Neutrophil (primary cell): ENCODE results near the gene MBIP.

ENCODE experiments used
- H3K27ac ChIP-seq: fragments of 200-600 bp; sonication (generic); 2 replicates; pipeline ENCODE4 v1.5.1; 2016; ENCODE audit warnings: mild to moderate bottlenecking, moderate library complexity
- H3K27me3 ChIP-seq: fragments of 200-600 bp; sonication (generic); 2 replicates; pipeline ENCODE4 v1.6.0; 2016; ENCODE audit warnings: mild to moderate bottlenecking
- H3K36me3 ChIP-seq: fragments of 200-600 bp; sonication (generic); 2 replicates; pipeline ENCODE4 v1.5.1; 2017
- H3K4me1 ChIP-seq, 2 experiments: fragments of 200-600 bp in 1 of 2; sonication (generic) in 1 of 2; 1 replicate in 1 of 2; 2 replicates in 1 of 2; pipeline versions ENCODE4 v1.5.1 to v1.6.1; 2013 to 2016; ENCODE audit warnings: low read depth in 1 of 2, low read length in 1 of 2, mild to moderate bottlenecking in 1 of 2, moderate library complexity in 1 of 2; ENCODE audit not compliant: control insufficient read depth in 1 of 2, insufficient read depth in 1 of 2
- H3K4me3 ChIP-seq, 2 experiments: fragments of 200-600 bp in 1 of 2; sonication (generic) in 1 of 2; 1 replicate in 1 of 2; 2 replicates in 1 of 2; pipeline ENCODE4 v1.5.1; 2013 to 2016; ENCODE audit warnings: low read depth in 1 of 2, low read length in 1 of 2, mild to moderate bottlenecking in 1 of 2, moderate library complexity in 1 of 2
- H3K9me3 ChIP-seq: fragments of 200-600 bp; sonication (generic); 2 replicates; pipeline ENCODE4 v1.5.1; 2016
- TF ChIP-seq, protein P1 (sequence below): fragments of 200-600 bp; sonication (generic); IDR thresholded peaks from 2 replicates; pipeline ENCODE4 v1.5.1; 2016; ENCODE audit warnings: antibody characterized with exemption

The MBIP gene

GRCh38 chr14:36264107-36264506 is 56.3 kb downstream of the MBIP start:
- H3K4me1 ChIP-seq: no peaks in the 10 kb centered on the region
- H3K9me3 ChIP-seq: no peaks in the 10 kb centered on the region
- H3K27ac ChIP-seq: no peak overlapping the region
- H3K4me3 ChIP-seq: no peak overlapping the region
- H3K36me3 ChIP-seq: no peaks in the 10 kb centered on the region
- TF ChIP-seq, protein P1, sequence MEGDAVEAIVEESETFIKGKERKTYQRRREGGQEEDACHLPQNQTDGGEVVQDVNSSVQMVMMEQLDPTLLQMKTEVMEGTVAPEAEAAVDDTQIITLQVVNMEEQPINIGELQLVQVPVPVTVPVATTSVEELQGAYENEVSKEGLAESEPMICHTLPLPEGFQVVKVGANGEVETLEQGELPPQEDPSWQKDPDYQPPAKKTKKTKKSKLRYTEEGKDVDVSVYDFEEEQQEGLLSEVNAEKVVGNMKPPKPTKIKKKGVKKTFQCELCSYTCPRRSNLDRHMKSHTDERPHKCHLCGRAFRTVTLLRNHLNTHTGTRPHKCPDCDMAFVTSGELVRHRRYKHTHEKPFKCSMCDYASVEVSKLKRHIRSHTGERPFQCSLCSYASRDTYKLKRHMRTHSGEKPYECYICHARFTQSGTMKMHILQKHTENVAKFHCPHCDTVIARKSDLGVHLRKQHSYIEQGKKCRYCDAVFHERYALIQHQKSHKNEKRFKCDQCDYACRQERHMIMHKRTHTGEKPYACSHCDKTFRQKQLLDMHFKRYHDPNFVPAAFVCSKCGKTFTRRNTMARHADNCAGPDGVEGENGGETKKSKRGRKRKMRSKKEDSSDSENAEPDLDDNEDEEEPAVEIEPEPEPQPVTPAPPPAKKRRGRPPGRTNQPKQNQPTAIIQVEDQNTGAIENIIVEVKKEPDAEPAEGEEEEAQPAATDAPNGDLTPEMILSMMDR: no peak
- H3K27me3 ChIP-seq: peaks cover 2% of the 10 kb centered on the region

DNA sequence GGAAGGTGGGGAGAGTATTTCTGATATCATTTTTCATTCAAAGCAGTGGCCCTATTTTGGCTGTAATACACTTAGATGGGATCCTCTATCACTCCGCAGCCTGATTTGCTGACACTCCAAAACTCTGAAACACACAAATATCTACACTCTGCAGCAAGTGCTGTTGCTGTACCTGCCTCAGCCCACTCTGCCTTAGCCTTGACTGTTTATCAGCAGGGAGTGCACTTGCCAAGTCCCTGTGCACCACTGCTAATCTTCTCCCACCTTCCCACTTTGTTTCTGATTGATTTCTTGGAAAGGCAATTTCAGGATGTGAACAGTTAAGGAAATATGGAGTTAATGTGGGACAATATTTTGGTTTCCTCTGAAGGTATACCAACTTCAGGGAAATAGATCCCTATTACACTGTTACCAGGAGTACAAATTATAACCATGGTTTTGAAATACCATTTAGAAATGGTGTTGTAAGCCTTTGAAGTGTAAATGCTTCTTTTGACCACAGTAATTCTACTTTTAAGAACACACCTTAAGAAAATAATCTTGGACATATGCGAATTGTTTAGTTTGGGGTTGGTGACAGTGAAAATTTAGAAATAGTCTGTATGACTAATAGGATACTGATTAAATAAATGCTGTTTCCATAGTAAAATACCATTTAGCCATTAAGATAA is 59.3 kb downstream of the MBIP start:
- TF ChIP-seq, protein P1: no peak
- Histone ChIP-seq H3K27ac (no peak overlapping the region), H3K4me3 (no peak overlapping the region), H3K4me1 (no peaks in the 10 kb centered on the region), H3K27me3 (no peaks in the 10 kb centered on the region), H3K9me3 (no peaks in the 10 kb centered on the region), H3K36me3 (no peaks in the 10 kb centered on the region)

GRCh38 chr14:36258241-36258640 is 62.2 kb downstream of the MBIP start:
- TF ChIP-seq, protein P1: no peak
- Histone ChIP-seq H3K4me3 (no peak overlapping the region), H3K27ac (no peak overlapping the region), H3K9me3 (no peaks in the 10 kb centered on the region), H3K27me3 (no peaks in the 10 kb centered on the region), H3K36me3 (no peaks in the 10 kb centered on the region), H3K4me1 (no peaks in the 10 kb centered on the region)

DNA sequence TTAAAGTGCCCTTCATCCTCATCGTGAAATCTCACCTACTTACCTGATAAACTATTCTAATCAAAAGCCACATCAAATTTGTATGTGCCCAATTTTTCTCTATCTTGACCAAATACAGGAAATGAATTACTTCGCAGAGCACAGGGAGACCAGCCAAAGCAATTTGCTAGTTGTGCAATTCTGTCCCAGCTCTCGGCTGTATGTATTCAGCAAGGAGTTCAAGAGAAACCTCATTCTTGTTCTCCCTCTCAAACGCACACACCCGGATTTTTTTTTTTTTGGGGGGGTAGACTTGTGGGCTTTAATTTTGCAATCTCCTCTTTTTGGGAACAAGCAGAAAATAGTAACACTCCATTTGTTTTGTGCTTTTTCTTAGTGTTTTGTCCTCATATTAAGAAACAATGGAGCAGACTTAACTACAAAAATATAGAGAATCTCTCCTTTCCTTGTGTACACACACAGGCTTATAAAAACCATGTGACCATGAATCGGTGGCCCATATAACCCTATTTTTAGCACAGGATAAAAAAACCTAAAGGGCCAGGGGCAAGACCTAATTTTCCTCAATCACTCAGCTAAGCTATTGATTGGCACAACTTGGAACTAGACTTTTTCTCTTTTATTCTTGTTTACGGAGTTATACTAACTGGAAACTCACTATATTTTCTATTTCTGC is 64.2 kb downstream of the MBIP start:
- no peaks in the 10 kb centered on the region for H3K27me3 ChIP-seq
- TF ChIP-seq, protein P1: no peak
- no peaks in the 10 kb centered on the region for H3K9me3 ChIP-seq
- no peaks in the 10 kb centered on the region for H3K36me3 ChIP-seq
- H3K4me3 ChIP-seq: no peak overlapping the region
- H3K27ac ChIP-seq: no peak overlapping the region
- no peaks in the 10 kb centered on the region for H3K4me1 ChIP-seq

DNA sequence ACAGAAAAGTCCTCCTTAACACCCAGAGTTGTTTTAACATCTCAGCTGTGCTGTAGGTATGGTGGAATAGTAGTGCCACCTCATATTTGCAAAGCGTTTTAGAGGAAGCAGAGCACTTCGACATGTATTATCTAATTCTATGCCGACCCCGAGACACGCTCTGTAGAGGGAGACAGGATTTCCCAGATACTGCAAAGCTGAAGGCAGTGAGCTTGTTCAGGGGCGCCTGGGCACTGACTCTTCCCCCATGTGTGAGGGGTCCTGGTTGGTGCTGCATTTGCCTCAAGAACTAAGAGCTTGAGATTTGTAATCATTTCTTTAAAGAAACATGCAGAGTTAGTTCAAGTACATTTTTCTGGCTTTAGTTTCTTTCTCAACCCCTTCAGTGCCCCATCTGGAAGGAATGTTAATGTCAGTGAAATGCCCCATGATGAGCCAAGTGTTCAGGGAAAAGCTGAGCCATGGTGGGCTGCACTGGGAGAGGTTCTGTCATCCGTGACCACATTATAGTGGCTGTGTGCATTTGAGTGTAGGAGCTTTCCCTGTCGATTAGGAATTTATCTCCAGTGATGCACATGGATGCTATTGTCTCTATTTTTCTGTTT is 66.3 kb downstream of the MBIP start:
- no peak overlapping the region for H3K4me3 ChIP-seq
- H3K27ac ChIP-seq: no peak overlapping the region
- no peaks in the 10 kb centered on the region for H3K4me1 ChIP-seq
- TF ChIP-seq, protein P1: no peak
- H3K9me3 ChIP-seq: no peaks in the 10 kb centered on the region
- no peaks in the 10 kb centered on the region for H3K27me3 ChIP-seq
- H3K36me3 ChIP-seq: no peaks in the 10 kb centered on the region
